Uterus (tissue), 2 donors: ENCODE data around the gene PTPA.

Source experiments
- CTCF ChIP-seq, 4 experiments: fragments of 200-600 bp in 2 of 4; fragments of 450-650 bp in 2 of 4; sonication (generic) in 2 of 4; IDR thresholded peaks; one replicate each; pipeline ENCODE4 v1.5.1; 2016 to 2019; ENCODE audit warnings: antibody characterized with exemption in 4 of 4, mild to moderate bottlenecking in 2 of 4, moderate library complexity in 1 of 4
- POLR2A ChIP-seq, 2 donors: fragments of 450-650 bp; IDR thresholded peaks; one replicate each; pipeline ENCODE4 v1.6.1; 2016; ENCODE audit warnings: antibody characterized with exemption in 2 of 2, mild to moderate bottlenecking in 1 of 2, moderate library complexity in 1 of 2

- TF ChIP-seq CTCF (IDR thresholded peaks at IDR 0.05), result no peak
- no peak for TF ChIP-seq POLR2A (IDR thresholded peaks at IDR 0.05)
Observed at GRCh38 chr9:129148463-129149204, 37.4 kb downstream of the PTPA start.
